AG09309 (cell line): Measurements from ENCODE around the gene QPRT.
"Not testable (repeated sequence)": the region's sequence is repeated elsewhere in the genome, so short reads cannot be mapped to it uniquely, and the experiment has no call there.

Experiments used
- DNase-seq: peaks from one replicate; pipeline ENCODE4 v3.0.0-alpha.2; 2010; ENCODE audit warnings: low read depth
- H3K4me3 ChIP-seq: 2 replicates; pipeline ENCODE4 v1.5.1; 2011; ENCODE audit warnings: mild to moderate bottlenecking, low read depth, low read length, moderate library complexity; ENCODE audit not compliant: control insufficient read depth
- CTCF ChIP-seq: IDR thresholded peaks from 2 replicates; pipeline ENCODE4 v1.5.1; 2011; ENCODE audit warnings: mild to moderate bottlenecking, low read depth, low read length, inconsistent platforms; ENCODE audit not compliant: insufficient read depth, control insufficient read depth; ENCODE audit errors: missing control alignments

The QPRT gene

GRCh38 chr16:29714396-29714795 lies 35.4 kb downstream of the QPRT start:
- no peak for TF ChIP-seq CTCF
- no peak overlapping the region for H3K4me3 ChIP-seq
- no peak for DNase-seq

- H3K4me3 ChIP-seq: no peak overlapping the region
- TF ChIP-seq CTCF: no peak
- no peak for DNase-seq
These were observed 36.0 kb downstream of the QPRT start for GRCh38 chr16:29714972-29715371.

GRCh38 chr16:29717113-29717512 lies 38.1 kb downstream of the QPRT start:
- H3K4me3 ChIP-seq: no peak overlapping the region
- DNase-seq: no peak
- TF ChIP-seq CTCF: no peak

GRCh38 chr16:29719063-29719462 lies 40.1 kb downstream of the QPRT start:
- TF ChIP-seq CTCF: no peak

GRCh38 chr16:29720703-29721102 lies 41.7 kb downstream of the QPRT start:
- TF ChIP-seq CTCF: no peak
- DNase-seq: no peak
- H3K4me3 ChIP-seq: no peak overlapping the region

More at GRCh38 chr16:29719063-29719462, 40.1 kb downstream of the QPRT start:
- no peak for DNase-seq
- H3K4me3 ChIP-seq: no peak overlapping the region

GRCh38 chr16:29721167-29721879 lies 42.3 kb downstream of the QPRT start:
- DNase-seq, H3K4me3 ChIP-seq: not testable (repeated sequence)
- TF ChIP-seq CTCF: peak; percentile 47

- no peak for DNase-seq
- H3K4me3 ChIP-seq: no peak overlapping the region
- no peak for TF ChIP-seq CTCF
These were observed 47.9 kb downstream of the QPRT start for GRCh38 chr16:29726845-29727377.
